HG03097 (cell line): ENCODE results near the gene GRIN1.

Source experiments
- ATAC-seq: cut with Tn5 transposase; IDR thresholded peaks from one replicate; pipeline ENCODE4 v1.9.1; 2021; ENCODE audit not compliant: unreplicated experiment, low FRiP score

The GRIN1 gene

DNA sequence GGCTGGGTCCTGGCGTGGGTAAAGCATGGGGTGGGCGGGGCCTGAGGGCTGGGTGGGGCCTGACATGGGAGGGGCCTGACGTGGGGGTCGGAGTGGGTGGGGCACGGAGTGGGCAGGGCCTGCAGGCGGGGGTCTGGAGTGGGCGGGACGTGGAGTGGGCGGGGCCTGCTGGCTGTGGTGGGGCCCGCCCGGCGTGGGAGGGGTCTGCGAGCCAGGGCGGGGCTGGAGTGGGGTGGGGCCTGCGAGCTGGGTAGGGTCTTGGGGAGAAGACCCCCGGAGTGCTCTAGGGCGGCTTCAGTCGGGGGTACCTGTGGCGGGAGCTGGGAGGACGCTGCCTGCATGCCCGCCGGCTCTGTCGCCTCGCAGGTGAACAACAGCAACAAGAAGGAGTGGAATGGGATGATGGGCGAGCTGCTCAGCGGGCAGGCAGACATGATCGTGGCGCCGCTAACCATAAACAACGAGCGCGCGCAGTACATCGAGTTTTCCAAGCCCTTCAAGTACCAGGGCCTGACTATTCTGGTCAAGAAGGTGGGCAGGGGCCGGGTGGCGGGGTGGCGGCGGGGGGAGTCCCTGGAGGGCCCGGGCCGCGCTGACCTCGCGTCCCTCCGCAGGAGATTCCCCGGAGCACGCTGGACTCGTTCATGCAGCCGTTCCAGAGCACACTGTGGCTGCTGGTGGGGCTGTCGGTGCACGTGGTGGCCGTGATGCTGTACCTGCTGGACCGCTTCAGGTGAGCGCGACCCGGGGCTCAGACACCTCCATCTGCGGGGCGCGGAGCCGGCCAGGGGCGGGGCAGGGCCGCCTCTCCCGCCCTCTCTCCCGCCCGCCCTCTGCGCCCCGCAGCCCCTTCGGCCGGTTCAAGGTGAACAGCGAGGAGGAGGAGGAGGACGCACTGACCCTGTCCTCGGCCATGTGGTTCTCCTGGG, 22.9 kb downstream of the GRIN1 start:
- no peak for ATAC-seq

DNA sequence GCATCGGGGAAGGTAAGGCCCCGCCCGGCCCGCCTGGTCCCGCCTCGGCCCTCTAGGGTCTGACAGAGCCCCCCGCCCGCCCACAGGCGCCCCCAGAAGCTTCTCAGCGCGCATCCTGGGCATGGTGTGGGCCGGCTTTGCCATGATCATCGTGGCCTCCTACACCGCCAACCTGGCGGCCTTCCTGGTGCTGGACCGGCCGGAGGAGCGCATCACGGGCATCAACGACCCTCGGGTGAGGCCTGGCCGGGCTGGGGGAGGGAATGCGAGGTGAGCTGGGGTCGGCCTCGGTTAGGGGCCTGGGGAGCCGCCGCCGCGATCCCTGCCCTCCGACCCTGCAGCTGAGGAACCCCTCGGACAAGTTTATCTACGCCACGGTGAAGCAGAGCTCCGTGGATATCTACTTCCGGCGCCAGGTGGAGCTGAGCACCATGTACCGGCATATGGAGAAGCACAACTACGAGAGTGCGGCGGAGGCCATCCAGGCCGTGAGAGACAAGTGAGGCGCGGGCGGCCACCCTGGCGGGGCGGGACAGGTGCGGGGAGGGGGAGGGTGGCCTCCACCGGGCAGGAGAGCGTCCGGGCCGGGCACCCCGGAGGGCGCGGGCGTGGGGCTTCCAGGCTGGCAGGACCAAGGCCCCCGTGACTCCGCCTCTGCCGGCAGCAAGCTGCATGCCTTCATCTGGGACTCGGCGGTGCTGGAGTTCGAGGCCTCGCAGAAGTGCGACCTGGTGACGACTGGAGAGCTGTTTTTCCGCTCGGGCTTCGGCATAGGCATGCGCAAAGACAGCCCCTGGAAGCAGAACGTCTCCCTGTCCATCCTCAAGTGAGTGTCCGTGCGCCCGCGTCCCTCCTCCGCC, 23.8 kb downstream of the GRIN1 start:
- ATAC-seq = no peak

DNA sequence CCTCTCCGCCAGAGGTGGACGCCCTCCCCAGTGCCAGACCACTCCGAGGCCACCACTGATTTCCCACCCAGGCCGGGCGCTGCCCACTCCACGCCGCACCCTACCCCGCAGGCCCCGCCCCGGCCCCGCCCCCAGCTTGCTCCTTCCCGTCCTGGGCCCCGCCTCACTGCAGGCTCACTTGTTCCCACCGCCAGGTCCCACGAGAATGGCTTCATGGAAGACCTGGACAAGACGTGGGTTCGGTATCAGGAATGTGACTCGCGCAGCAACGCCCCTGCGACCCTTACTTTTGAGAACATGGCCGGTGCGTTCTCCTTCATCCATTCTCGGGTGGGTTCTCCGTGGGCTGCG, 24.4 kb downstream of the GRIN1 start:
- ATAC-seq = no peak

DNA sequence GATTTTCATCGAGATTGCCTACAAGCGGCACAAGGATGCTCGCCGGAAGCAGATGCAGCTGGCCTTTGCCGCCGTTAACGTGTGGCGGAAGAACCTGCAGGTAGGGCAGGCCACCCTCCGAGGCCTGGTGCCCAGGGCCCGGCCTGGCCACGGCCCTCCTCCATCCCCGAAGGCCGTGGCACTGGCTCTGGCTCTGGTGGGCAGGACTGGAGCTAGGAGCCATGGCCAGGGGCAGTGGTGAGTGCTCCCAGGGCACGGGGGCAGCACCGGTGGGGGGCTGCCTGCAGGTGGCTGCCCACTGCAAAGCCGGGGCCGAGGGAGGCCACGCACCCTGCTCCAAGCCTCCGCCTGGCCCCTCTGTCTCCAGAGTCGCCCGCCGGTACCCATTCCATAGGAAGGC, 24.9 kb downstream of the GRIN1 start:
- no peak for ATAC-seq

DNA sequence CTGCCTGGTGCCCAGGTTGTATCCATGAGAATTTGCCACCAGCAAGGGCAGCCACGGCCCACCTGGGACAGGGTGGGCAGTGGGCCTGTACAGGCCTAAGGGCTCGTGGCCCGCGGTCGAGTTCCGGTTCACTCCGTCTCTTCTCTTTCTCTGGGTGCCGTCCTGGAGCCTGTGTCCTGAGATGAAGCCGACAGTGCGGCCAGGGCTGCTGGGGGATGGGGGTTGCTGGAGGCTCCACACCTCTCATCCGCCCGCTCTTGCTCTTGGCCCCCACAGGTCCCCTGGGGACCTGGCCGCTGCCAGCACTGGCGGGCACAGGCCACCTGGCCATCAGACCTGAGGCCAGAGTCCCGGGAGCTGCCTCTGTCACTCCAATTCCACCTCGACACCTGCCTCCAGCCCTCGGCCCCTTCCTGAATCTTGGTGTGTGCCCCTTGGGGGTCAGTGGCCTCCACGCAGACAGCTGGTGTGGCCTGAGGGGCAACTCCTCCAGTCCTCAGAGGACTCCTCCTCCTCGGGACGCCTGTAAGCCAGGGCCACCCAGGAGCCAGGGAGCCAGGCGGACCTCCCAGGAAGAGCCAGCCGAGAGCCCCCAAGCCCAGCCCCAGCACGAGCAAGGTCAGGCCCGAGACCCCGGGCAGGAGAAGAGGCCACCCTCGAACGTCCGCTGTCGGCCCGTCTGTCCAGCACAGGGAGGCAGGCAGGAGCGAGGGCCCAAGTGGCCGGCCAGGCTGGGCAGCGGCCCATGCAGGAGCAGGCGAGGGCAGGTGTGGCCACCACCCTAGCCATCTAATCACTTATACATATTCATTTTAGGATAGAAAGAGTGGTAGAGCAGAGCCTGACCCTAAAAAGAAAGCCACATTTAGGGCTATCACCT, 25.7 kb downstream of the GRIN1 start:
- ATAC-seq = no peak

DNA sequence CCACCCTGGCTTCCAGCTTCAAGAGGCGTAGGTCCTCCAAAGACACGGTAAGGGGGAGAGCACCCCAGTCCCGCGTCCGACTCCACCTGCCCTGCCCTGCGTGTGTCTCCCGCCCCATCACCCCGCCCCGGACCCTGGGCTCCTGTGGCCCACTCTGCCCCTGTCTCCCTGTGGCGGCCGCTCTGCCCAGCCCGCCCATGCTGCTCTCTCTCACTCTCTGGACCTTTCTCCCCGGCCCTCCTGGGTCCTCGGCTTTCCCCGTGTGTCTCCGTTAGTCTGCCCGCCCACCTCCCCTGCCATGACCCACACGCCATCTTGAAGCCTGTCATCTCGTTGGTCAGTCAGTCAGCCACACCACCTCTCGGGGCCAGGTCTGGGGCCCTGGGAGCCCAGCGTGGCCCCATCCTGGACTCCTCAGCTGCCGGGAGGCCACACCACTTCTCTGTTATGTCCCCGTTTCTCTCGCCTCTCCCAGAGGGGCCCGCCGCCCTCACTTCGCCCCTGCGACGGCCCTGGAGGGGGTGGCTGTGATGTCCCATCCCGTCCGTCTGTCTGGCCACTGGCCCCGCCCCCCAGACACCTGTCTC, 26.4 kb downstream of the GRIN1 start:
- ATAC-seq = no peak

DNA sequence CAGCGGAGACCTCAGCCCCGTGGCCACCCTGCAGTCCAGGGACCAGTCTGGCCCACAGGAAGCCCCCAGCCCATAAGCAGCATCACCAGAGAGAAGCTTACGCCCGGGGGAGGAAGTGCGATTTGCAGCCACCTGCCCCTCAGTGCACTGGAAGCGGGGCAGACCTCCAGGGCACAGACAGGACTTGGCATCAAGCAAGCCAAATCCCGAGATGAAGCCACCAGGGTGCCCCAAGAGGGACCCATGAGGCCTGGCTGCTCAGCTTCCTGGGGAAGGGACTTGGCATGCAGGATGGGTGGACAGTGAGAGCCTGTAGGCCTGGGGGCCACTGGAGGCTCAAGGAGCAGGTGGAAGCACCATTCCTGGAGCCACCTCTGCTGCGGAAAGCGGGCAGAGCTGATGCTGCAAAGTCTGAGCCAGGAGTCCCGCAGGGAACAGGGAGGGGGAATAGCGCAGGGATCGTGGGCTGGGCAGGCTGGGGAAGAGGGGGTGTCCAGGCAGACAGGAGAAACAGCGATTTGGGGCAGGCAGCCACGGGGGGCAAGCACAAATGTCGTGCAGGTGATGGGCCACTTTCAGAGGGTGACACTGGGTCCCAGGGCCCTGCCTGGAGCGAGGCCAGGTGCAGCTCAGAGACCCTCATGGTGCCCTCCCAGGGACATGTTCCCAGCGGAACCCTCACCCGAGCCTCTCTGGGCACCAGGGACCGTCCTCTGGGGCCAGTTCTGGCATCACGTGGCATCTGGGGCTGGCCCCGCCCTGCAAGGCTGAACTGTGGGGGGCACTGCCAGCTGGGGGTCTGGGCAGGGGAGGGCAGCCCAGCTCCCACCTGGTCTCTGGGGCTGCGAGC, 27.7 kb downstream of the GRIN1 start:
- ATAC-seq = no peak

DNA sequence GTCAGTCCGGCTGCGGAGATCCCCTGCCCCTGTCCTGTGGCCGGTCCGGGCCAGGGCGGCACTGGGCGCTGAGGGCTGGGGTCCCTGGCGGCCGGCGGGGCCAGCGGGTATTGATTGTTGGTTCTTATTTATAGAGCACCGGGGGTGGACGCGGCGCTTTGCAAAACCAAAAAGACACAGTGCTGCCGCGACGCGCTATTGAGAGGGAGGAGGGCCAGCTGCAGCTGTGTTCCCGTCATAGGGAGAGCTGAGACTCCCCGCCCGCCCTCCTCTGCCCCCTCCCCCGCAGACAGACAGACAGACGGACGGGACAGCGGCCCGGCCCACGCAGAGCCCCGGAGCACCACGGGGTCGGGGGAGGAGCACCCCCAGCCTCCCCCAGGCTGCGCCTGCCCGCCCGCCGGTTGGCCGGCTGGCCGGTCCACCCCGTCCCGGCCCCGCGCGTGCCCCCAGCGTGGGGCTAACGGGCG, 28.4 kb downstream of the GRIN1 start:
- no peak for ATAC-seq

DNA sequence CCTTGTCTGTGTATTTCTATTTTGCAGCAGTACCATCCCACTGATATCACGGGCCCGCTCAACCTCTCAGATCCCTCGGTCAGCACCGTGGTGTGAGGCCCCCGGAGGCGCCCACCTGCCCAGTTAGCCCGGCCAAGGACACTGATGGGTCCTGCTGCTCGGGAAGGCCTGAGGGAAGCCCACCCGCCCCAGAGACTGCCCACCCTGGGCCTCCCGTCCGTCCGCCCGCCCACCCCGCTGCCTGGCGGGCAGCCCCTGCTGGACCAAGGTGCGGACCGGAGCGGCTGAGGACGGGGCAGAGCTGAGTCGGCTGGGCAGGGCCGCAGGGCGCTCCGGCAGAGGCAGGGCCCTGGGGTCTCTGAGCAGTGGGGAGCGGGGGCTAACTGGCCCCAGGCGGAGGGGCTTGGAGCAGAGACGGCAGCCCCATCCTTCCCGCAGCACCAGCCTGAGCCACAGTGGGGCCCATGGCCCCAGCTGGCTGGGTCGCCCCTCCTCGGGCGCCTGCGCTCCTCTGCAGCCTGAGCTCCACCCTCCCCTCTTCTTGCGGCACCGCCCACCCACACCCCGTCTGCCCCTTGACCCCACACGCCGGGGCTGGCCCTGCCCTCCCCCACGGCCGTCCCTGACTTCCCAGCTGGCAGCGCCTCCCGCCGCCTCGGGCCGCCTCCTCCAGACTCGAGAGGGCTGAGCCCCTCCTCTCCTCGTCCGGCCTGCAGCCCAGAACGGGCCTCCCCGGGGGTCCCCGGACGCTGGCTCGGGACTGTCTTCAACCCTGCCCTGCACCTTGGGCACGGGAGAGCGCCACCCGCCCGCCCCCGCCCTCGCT, 29.0 kb downstream of the GRIN1 start:
- ATAC-seq = no peak

DNA sequence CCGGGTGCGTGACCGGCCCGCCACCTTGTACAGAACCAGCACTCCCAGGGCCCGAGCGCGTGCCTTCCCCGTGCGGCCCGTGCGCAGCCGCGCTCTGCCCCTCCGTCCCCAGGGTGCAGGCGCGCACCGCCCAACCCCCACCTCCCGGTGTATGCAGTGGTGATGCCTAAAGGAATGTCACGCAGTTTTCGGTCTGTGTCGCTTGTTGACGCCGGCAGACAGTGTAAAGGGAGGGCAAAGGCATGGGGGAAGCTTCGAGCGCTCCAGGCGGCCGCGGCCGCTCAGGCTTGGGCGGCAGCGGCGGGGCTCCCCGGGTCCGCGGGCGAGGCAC, 29.6 kb downstream of the GRIN1 start:
- no peak for ATAC-seq

DNA sequence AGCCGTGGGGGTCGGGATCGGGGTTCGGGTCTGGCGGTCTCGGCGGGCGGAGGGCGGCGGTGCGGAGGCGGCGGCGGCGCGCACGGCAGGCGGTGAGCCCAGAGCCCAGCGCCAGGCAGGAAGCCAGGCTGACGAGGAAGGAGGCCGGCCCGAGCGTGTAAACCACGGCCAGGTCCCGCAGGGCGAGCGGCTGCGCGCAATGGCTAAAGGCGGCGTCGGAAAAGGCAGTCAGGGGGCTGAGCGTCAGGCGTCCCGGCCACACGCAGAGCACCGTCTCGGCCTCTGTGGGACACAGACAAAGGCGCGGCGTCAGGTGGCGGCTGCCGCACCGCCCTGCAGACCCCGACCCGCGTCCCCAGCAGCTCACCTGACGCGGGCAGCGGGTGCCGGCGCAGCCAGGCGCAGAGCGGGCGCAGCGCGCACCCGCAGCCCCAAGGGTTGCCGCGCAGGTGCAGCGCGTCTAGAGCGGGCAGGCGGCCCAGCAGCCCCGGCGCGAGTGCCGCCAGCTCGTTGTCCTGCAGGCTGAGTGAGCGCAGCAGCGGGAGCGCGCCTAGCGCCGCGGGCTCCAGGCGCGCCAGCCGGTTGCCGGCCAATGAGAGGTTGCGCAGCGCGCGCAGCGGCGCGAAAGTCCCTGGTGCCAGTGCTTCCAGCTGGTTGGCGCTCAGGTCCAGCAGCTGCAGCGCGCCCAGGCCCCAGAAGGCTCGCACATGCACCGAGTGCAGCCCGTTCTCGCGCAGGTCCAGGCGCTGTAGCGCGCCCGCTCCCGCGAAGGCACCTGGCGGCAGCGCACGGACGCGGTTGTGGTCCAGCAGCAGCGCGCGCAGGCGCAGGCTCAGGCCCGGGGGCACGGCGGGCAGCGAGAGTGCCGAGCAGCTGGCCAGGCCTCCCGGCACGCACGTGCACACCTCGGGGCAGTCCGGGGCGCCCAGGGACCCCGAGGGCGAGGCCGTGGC, 30.2 kb downstream of the GRIN1 start:
- ATAC-seq = no peak

DNA sequence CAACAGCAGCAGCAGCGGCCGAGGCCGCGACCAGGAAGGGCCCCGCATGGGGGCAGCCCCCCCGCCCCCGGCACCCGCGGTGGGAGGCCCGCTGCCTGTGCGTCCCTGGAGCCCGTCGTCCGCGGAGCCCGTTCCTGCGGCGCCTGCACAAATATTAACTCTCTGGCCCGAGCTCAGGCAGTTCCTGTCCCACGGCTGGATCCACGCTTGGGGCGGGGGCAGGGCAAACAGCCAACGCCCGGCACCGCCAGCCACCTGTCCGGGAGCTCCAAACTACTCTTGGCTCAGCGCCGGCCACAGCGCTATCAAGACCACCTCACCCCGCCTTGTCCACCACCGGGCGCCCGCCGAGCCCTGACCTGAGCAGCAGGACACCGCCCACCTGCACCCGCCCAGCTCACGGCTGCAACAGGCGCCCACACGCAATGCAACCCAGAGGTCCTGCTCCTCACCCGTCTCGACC, 31.0 kb downstream of the GRIN1 start, which contains the start of gene LRRC26:
Gene LRRC26, minus strand, starts transcription at position 156 of the 463 bp plus-strand sequence. Its CDS starts 108 bp downstream, at position 48.
- ATAC-seq = no peak

DNA sequence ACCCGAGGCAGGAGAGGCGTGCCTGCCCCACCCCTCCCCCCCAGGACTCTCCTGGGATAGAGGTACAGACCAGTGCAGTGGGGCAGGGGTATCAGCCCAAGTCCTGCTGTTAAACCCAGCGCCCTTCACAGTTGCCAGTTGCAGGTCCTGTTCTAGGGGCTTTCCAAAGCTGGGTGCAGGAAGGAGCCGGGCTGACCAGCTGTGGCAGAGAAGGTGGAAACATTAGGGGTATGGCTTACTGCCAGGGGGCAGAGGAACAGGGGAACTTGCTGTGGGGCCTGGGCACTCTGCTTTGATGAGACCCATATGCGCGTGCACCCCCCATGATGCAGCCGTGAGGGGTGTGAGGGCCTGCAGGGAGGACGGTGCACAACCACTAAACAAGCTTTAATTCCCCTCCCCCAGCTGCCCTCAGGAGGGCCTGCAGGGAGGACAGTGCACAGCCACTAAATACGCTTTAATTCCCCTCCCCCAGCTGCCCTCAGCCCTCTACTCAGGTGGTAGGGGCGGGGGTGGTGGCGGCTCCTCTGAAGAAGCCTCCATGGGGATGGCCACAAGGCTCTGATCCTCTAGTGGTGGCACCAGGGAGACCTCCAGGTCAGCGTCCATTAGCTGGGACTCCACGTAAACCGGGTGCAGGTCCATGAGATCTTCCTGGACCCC, 31.7 kb downstream of the GRIN1 start:
- no peak for ATAC-seq

DNA sequence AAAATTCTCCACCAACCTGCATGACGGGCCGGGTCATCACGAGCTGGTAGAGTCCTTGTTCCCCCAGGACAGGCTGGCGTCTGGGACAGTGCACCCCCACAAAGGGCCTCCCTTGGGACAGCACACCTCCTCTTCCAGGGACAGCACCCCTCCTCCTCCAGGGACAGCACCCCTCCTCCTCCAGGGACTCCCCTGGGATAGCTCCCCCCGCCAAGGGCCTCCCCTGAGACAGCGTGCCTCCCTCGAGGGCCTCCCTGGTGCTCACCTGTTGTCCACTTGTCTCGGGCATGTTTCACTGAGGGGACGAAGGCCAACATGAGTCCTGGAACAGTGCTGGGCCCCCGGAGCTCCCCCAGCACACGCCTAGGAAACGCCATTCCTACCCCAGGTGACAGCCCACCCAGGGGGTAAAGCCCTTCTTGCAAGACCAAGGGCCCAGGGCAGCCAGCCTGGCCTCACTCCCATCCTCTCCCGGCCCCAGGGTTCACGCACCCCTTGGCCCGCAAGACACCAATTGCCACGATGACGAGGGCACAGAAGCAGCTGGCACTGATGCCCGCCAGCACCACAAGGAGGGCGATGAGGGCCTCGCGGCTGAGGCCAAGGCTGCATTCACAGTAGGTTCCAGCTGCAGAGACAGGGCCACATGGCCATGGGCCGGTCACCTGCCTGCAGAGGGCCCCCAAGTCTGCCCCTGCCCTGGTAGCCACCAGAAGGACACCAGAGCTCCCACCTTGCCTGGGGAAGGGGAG, 32.4 kb downstream of the GRIN1 start:
- ATAC-seq = no peak

DNA sequence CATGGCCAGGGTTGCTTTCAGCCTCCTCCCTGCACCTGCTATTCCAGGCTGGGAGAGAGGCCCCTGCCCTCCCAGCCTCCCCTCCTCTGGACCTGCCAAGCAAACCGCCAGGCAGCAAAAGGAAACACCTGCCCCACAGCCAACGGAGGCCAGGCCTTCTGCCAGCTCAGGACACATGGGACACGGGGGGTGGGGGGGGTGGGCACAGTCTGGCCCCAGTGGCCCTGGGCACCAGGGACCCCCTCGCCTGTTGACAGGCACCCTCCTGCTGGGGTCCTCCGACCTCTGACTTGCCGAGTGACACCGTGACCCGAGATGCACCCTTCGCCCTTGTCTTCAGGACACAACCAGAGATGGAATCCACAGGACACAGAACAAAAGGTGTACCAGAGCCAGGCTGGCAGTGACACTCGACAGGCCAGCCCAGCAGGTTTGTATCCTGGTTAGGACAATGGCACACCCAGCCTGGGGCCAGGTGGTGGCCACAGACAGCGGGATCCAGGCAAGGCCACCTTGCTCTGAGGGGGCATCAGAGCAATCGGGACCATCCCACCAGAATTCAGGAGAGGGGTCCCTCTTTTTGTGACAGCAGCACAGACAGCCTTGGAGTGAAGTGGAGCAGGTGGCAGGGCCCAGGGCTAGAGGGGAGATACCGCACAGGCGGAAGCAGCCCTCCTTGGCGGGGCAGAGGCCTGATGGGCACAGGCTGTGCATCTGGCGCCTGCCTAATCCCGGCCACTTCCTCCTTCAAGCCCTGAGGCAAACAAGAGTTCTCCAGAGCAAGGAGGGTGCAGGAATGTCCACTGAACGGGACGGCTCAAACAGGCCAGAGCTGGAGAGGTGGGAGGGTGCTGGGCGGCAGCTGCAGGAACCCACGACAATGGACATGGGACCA, 34.2 kb downstream of the GRIN1 start:
- ATAC-seq = no peak
